ENCODE measurements around the gene RSPH9. TPM values are rescaled to one million over a fixed set of nuclear protein-coding genes. Genes with fewer than 3 reads are reported as not detected.
A peak's percentile ranks its signal among the peaks of the same experiment; 100 is the strongest.

Gene RSPH9
- total RNA-seq, 1 donor from 2014 or later: not detected

DNA sequence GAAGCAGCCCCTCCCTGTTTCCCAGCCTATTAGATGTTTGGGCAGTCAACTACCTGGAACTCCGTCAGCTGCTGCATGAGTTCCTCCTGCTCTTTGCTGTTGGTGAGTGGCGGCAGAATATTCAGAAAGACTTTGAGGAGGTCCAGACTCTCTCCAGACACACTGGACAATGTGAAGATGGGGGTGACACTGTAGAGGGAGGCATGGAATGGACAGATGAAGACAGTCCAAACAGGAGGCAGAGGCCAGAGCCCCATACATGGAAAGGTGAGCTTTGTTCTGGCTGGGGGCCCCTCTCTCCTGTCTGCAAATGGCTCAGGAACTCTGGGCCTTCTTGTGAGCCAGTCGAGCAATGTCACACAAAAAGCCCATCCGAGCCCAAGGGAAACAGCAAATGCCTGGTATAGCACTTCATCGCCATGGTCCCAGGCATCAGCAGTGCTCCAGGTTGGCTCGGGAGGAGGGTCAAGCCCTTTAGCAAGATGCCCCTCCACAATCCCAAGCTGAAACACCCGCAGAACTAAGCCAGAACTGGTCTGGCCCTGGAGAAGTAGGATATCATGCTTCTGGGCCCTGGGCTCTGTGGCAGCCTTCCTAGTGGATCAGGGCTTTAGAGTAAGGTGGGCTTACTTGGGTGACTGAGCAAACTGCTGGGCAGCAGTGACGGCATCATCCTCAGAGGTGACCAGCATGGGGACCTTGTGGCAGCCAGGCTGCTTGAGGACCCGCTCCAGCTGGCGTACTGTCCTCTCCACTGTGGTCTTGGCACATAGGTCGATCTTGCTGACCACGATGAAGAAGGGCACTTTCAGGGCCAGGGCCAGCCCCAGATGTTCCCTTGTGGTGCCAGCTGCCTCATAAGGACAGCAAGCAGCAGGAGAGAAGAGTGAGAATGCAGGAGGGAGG, 20.7 kb upstream of the RSPH9 start:
- peaks cover 7% of the 10 kb centered on the region for H3K27me3 Mint-ChIP-seq (ENCODE audit: unreplicated experiment)
- H3K36me3 Mint-ChIP-seq (ENCODE audit: low read depth, unreplicated experiment): peaks cover 50% of the 10 kb centered on the region
- H3K4me3 Mint-ChIP-seq (ENCODE audit: unreplicated experiment): peak overlapping the region; percentile 73
- DNase-seq (ENCODE audit: low spot score): no peak
- peaks cover 45% of the 10 kb centered on the region for H3K4me1 Mint-ChIP-seq (ENCODE audit: unreplicated experiment)
- no peaks in the 10 kb centered on the region for H3K9me3 Mint-ChIP-seq (ENCODE audit: unreplicated experiment)
- TF ChIP-seq, protein P1, sequence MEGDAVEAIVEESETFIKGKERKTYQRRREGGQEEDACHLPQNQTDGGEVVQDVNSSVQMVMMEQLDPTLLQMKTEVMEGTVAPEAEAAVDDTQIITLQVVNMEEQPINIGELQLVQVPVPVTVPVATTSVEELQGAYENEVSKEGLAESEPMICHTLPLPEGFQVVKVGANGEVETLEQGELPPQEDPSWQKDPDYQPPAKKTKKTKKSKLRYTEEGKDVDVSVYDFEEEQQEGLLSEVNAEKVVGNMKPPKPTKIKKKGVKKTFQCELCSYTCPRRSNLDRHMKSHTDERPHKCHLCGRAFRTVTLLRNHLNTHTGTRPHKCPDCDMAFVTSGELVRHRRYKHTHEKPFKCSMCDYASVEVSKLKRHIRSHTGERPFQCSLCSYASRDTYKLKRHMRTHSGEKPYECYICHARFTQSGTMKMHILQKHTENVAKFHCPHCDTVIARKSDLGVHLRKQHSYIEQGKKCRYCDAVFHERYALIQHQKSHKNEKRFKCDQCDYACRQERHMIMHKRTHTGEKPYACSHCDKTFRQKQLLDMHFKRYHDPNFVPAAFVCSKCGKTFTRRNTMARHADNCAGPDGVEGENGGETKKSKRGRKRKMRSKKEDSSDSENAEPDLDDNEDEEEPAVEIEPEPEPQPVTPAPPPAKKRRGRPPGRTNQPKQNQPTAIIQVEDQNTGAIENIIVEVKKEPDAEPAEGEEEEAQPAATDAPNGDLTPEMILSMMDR (IDR thresholded peaks at IDR 0.05; ENCODE audit: unreplicated experiment): no peak
- H3K27ac Mint-ChIP-seq (ENCODE audit: unreplicated experiment): peak overlapping the region; percentile 42

DNA sequence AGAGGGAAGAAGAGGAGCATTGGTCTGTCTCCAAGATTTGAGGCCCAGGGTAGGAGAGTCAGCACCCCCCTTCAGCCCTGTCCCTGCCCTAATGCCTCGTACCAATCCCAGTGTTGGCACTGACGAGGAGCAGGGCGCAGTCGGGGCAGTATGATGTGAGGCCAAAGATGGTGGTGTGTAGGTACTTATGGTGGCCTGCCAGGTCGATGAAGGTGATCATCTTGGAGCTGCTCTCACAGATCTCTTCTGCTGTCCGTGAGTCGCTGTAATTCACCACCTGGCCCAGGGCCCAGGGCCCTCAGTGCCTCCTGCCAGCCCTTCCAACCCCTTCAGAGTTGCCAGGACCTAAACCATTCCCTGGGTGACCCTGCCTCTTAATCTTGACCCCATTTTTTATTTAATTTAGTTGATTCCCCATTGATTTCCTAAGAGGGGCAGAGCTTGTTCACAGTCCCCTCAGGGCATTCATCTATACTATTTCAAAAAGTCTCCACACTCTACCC, 20.0 kb upstream of the RSPH9 start:
- H3K9me3 Mint-ChIP-seq (ENCODE audit: unreplicated experiment): no peaks in the 10 kb centered on the region
- H3K27ac Mint-ChIP-seq (ENCODE audit: unreplicated experiment): no peak overlapping the region
- no peak overlapping the region for H3K4me3 Mint-ChIP-seq (ENCODE audit: unreplicated experiment)

GRCh38 chr6:43625393-43625992, 19.3 kb upstream of the RSPH9 start:
- H3K27me3 Mint-ChIP-seq (ENCODE audit: unreplicated experiment): peaks cover 16% of the 10 kb centered on the region
- H3K36me3 Mint-ChIP-seq (ENCODE audit: low read depth, unreplicated experiment): peaks cover 49% of the 10 kb centered on the region
- no peak overlapping the region for H3K4me3 Mint-ChIP-seq (ENCODE audit: unreplicated experiment)
- TF ChIP-seq, protein P1 (IDR thresholded peaks at IDR 0.05; ENCODE audit: unreplicated experiment): no peak
- DNase-seq (ENCODE audit: low spot score): no peak
- H3K9me3 Mint-ChIP-seq (ENCODE audit: unreplicated experiment): no peaks in the 10 kb centered on the region
- H3K4me1 Mint-ChIP-seq (ENCODE audit: unreplicated experiment): peaks cover 44% of the 10 kb centered on the region
- H3K27ac Mint-ChIP-seq (ENCODE audit: unreplicated experiment): peak overlapping the region; percentile 48

More for the DNA sequence above, 20.0 kb upstream of the RSPH9 start:
- TF ChIP-seq, protein P1 (IDR thresholded peaks at IDR 0.05; ENCODE audit: unreplicated experiment): no peak
- Mint-ChIP-seq H3K36me3 (ENCODE audit: low read depth, unreplicated experiment) (peaks cover 50% of the 10 kb centered on the region), H3K27me3 (ENCODE audit: unreplicated experiment) (peaks cover 10% of the 10 kb centered on the region), H3K4me1 (ENCODE audit: unreplicated experiment) (peaks cover 45% of the 10 kb centered on the region)
- no peak for DNase-seq (ENCODE audit: low spot score)

- DNase-seq (ENCODE audit: low spot score): peak; percentile 35
- Mint-ChIP-seq H3K36me3 (ENCODE audit: low read depth, unreplicated experiment) (peaks cover 36% of the 10 kb centered on the region), H3K4me1 (ENCODE audit: unreplicated experiment) (peaks cover 32% of the 10 kb centered on the region)
Observed at GRCh38 chr6:43627008-43627825, 17.6 kb upstream of the RSPH9 start.

More at GRCh38 chr6:43627008-43627825, 17.6 kb upstream of the RSPH9 start:
- TF ChIP-seq, protein P1 (IDR thresholded peaks at IDR 0.05; ENCODE audit: unreplicated experiment): no peak
- Mint-ChIP-seq H3K27ac (ENCODE audit: unreplicated experiment) (peak overlapping the region; percentile 98), H3K27me3 (ENCODE audit: unreplicated experiment) (peaks cover 17% of the 10 kb centered on the region), H3K4me3 (ENCODE audit: unreplicated experiment) (peak overlapping the region; percentile 98), H3K9me3 (ENCODE audit: unreplicated experiment) (no peaks in the 10 kb centered on the region)
